Measurements from ENCODE around the gene SP5. TPM values are rescaled to one million over a fixed set of nuclear protein-coding genes. Genes with fewer than 3 reads are reported as not detected.
A peak's percentile ranks its signal among the peaks of the same experiment; 100 is the strongest.
"Not testable (repeated sequence)": the region's sequence is repeated elsewhere in the genome, so short reads cannot be mapped to it uniquely, and the experiment has no call there.

The SP5 gene
- total RNA-seq, 1 experiment from 2014 or later = 0.20 TPM

- DNase-seq = no peak
- Histone ChIP-seq H3K36me3 (no peaks in the 10 kb centered on the region), H3K27me3 (no peaks in the 10 kb centered on the region), H3K9me3 (no peaks in the 10 kb centered on the region), H3K4me3 (no peak overlapping the region)
Observed at GRCh38 chr2:170719810-170720209, 4.7 kb downstream of the SP5 start.

- no peak overlapping the region for H3K4me3 ChIP-seq
- no peak for DNase-seq
- no peaks in the 10 kb centered on the region for H3K36me3 ChIP-seq
- no peaks in the 10 kb centered on the region for H3K27me3 ChIP-seq
- H3K9me3 ChIP-seq = no peaks in the 10 kb centered on the region
Observed at GRCh38 chr2:170721678-170722077, 6.5 kb downstream of the SP5 start.

GRCh38 chr2:170722301-170722700 lies 7.2 kb downstream of the SP5 start:
- no peak overlapping the region for H3K4me3 ChIP-seq
- no peaks in the 10 kb centered on the region for H3K9me3 ChIP-seq
- no peaks in the 10 kb centered on the region for H3K36me3 ChIP-seq
- DNase-seq = no peak
- no peaks in the 10 kb centered on the region for H3K27me3 ChIP-seq

- Histone ChIP-seq H3K4me3 (no peak overlapping the region), H3K36me3 (no peaks in the 10 kb centered on the region), H3K9me3 (no peaks in the 10 kb centered on the region), H3K27me3 (no peaks in the 10 kb centered on the region)
- DNase-seq = peak; percentile 22
Observed at GRCh38 chr2:170723446-170723958, 8.4 kb downstream of the SP5 start.

GRCh38 chr2:170733798-170734600 lies 18.9 kb downstream of the SP5 start:
- no peak for DNase-seq
- Histone ChIP-seq H3K27me3 (no peaks in the 10 kb centered on the region), H3K36me3 (no peaks in the 10 kb centered on the region), H3K9me3 (no peaks in the 10 kb centered on the region), H3K4me3 (no peak overlapping the region)

- not testable (repeated sequence) for H3K4me3 ChIP-seq, H3K36me3 ChIP-seq, DNase-seq, H3K9me3 ChIP-seq, H3K27me3 ChIP-seq
Observed at GRCh38 chr2:170734601-170735000, 19.5 kb downstream of the SP5 start.

- H3K4me3 ChIP-seq = no peak overlapping the region
- no peaks in the 10 kb centered on the region for H3K27me3 ChIP-seq
- H3K9me3 ChIP-seq = no peaks in the 10 kb centered on the region
- DNase-seq = no peak
- no peaks in the 10 kb centered on the region for H3K36me3 ChIP-seq
Observed at GRCh38 chr2:170736628-170737027, 21.5 kb downstream of the SP5 start.

- Histone ChIP-seq H3K27me3 (no peaks in the 10 kb centered on the region), H3K4me3 (no peak overlapping the region), H3K9me3 (no peaks in the 10 kb centered on the region), H3K36me3 (no peaks in the 10 kb centered on the region)
- no peak for DNase-seq
Observed at GRCh38 chr2:170737406-170737805, 22.3 kb downstream of the SP5 start.

- DNase-seq = no peak
- Histone ChIP-seq H3K36me3 (no peaks in the 10 kb centered on the region), H3K4me3 (no peak overlapping the region), H3K9me3 (no peaks in the 10 kb centered on the region), H3K27me3 (no peaks in the 10 kb centered on the region)
Observed at GRCh38 chr2:170737821-170738220, 22.7 kb downstream of the SP5 start.

- H3K36me3 ChIP-seq = no peaks in the 10 kb centered on the region
- H3K4me3 ChIP-seq = no peak overlapping the region
- no peaks in the 10 kb centered on the region for H3K27me3 ChIP-seq
- peak; percentile 83 for DNase-seq
- no peaks in the 10 kb centered on the region for H3K9me3 ChIP-seq
Observed at GRCh38 chr2:170739048-170739447, 23.9 kb downstream of the SP5 start.

- no peak overlapping the region for H3K4me3 ChIP-seq
- no peaks in the 10 kb centered on the region for H3K27me3 ChIP-seq
- DNase-seq = no peak
- no peaks in the 10 kb centered on the region for H3K9me3 ChIP-seq
- no peaks in the 10 kb centered on the region for H3K36me3 ChIP-seq
Observed at GRCh38 chr2:170739507-170740046, 24.4 kb downstream of the SP5 start.

- no peak for DNase-seq
- Histone ChIP-seq H3K4me3 (no peak overlapping the region), H3K9me3 (no peaks in the 10 kb centered on the region), H3K36me3 (no peaks in the 10 kb centered on the region), H3K27me3 (no peaks in the 10 kb centered on the region)
Observed at GRCh38 chr2:170740660-170741059, 25.5 kb downstream of the SP5 start.

GRCh38 chr2:170742000-170742399 lies 26.9 kb downstream of the SP5 start:
- H3K9me3 ChIP-seq = no peaks in the 10 kb centered on the region
- H3K36me3 ChIP-seq = no peaks in the 10 kb centered on the region
- DNase-seq = no peak
- no peaks in the 10 kb centered on the region for H3K27me3 ChIP-seq
- H3K4me3 ChIP-seq = no peak overlapping the region

GRCh38 chr2:170742896-170743529 lies 27.9 kb downstream of the SP5 start:
- Histone ChIP-seq H3K36me3 (no peaks in the 10 kb centered on the region), H3K4me3 (no peak overlapping the region), H3K9me3 (no peaks in the 10 kb centered on the region), H3K27me3 (no peaks in the 10 kb centered on the region)
- DNase-seq = no peak

GRCh38 chr2:170743530-170744239 lies 28.5 kb downstream of the SP5 start:
- H3K9me3 ChIP-seq = no peaks in the 10 kb centered on the region
- no peaks in the 10 kb centered on the region for H3K27me3 ChIP-seq
- H3K4me3 ChIP-seq = no peak overlapping the region
- no peaks in the 10 kb centered on the region for H3K36me3 ChIP-seq
- no peak for DNase-seq

- H3K9me3 ChIP-seq = no peaks in the 10 kb centered on the region
- no peak overlapping the region for H3K4me3 ChIP-seq
- H3K36me3 ChIP-seq = no peaks in the 10 kb centered on the region
- no peaks in the 10 kb centered on the region for H3K27me3 ChIP-seq
- no peak for DNase-seq
Observed at GRCh38 chr2:170744248-170745002, 29.3 kb downstream of the SP5 start.

All from MG63 (cell line).